Epithelial cell of esophagus (primary cell): ENCODE data around the gene IGSF3.

Experiments
- DNase-seq: peaks from one replicate; pipeline ENCODE4 v3.0.0; 2010; ENCODE audit warnings: low read depth
- H3K4me3 ChIP-seq: 2 replicates; pipeline ENCODE4 v1.5.1; 2011; ENCODE audit warnings: mild to moderate bottlenecking, low read length, control low read depth
- TF ChIP-seq, protein P1 (sequence below): IDR thresholded peaks from 2 replicates; pipeline ENCODE4 v1.5.1; 2011; ENCODE audit warnings: low read depth, mild to moderate bottlenecking, low read length, control low read depth, inconsistent platforms; ENCODE audit not compliant: insufficient read depth; ENCODE audit errors: missing control alignments

The IGSF3 gene

DNA sequence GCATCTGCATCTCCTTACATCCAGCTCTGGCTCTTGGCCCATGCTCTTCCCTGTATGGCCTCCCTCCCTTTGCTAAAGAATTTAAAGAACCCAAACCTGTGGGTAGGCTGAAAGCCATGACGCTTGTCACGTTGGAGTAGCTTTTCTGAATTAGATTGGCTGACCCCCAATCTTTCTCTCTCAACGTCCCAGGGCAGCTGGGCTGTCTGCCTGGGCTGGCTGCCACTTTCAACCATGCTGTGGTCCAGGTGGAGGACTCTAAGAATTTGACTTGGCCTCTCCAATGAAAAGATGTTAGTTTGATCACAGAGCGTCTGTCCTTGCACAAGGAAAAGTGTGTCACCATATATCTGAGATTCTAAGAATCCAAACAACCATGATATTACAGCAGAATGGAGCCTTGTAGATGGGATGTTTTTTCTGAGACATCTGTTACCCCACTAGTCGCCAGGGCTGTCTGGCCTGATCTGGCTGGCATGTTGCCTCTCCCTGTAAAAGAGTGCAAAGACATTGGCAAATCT lies 6.5 kb upstream of the IGSF3 start:
- no peak overlapping the region for H3K4me3 ChIP-seq
- peak; percentile 32 for DNase-seq
- TF ChIP-seq, protein P1, sequence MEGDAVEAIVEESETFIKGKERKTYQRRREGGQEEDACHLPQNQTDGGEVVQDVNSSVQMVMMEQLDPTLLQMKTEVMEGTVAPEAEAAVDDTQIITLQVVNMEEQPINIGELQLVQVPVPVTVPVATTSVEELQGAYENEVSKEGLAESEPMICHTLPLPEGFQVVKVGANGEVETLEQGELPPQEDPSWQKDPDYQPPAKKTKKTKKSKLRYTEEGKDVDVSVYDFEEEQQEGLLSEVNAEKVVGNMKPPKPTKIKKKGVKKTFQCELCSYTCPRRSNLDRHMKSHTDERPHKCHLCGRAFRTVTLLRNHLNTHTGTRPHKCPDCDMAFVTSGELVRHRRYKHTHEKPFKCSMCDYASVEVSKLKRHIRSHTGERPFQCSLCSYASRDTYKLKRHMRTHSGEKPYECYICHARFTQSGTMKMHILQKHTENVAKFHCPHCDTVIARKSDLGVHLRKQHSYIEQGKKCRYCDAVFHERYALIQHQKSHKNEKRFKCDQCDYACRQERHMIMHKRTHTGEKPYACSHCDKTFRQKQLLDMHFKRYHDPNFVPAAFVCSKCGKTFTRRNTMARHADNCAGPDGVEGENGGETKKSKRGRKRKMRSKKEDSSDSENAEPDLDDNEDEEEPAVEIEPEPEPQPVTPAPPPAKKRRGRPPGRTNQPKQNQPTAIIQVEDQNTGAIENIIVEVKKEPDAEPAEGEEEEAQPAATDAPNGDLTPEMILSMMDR, result no peak

- no peak for DNase-seq
- no peak overlapping the region for H3K4me3 ChIP-seq
- TF ChIP-seq, protein P1, result no peak
These were observed 4.4 kb upstream of the IGSF3 start for GRCh38 chr1:116671912-116672311.

- no peak for DNase-seq
- H3K4me3 ChIP-seq, result no peak overlapping the region
- TF ChIP-seq, protein P1, result no peak
These were observed 3.7 kb upstream of the IGSF3 start for GRCh38 chr1:116671072-116671760.

GRCh38 chr1:116668277-116668676 lies 744 bp upstream of the IGSF3 start:
- DNase-seq, result no peak
- TF ChIP-seq, protein P1, result no peak
- no peak overlapping the region for H3K4me3 ChIP-seq

DNA sequence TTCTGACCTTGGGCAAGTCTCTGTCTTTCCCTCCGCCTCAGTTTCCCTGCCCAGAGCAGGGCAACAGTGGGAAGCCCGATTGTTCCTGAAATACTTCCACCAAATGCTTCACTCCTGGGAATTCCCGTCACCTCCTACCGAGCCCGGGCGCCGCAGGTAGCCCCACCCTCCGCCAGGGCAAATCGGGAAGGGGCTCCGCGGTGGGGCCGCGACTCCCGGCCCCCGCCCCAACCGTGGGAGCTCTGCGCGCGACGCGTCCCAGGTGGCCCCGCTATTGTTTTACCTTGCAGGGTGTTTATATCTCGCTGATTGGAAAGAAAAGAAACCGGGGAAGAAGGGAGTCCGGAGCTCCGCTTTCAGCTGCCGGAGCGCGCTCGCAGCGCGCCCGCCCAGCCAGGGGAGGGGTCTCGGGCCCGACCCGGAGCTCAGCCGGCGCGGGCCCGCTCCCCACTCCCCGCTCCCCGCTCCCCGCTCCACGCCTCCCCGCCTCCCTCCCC lies 407 bp downstream of the IGSF3 start:
- DNase-seq, result peak; percentile 46
- H3K4me3 ChIP-seq, result peak overlapping the region; percentile 78
- TF ChIP-seq, protein P1, result no peak

GRCh38 chr1:116666187-116667077 lies 1.1 kb downstream of the IGSF3 start:
- peak; percentile 33 for DNase-seq
- TF ChIP-seq, protein P1, result peak; percentile 22
- H3K4me3 ChIP-seq, result peak overlapping the region; percentile 78
